ENCODE results near the gene GLRA3. TPM values are rescaled to one million over a fixed set of nuclear protein-coding genes. Genes with fewer than 3 reads are reported as not detected.

GLRA3 gene
- total and polyA plus RNA-seq, 4 donors = 0.06 to 0.15 TPM; not detected in 2

DNA sequence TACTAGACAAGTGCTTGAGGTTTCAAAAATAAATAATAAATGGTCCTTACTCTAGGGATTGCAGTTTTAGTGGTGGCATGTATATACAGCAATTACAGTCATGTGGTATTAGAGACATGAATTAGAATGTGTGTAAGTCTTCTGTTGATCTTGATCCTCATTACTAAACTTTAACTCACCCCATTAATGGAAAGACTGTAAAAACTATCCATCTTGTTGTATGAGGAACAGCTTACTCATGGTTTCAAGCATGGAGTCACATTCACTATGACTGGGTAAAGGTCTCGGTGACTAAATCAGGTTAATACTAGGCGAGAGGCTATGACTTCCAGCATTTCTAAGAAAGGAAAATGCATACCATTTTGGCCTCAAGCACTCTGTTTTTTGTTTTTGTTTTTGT, 199.8 kb downstream of the GLRA3 start:
- Histone ChIP-seq H3K4me3 (no peak overlapping the region), H3K27ac (ENCODE audit: low read depth in 1 of 2, low read length in 1 of 2) (no peak overlapping the region), H3K4me1 (ENCODE audit: control insufficient read depth in 5 of 5, insufficient read depth in 5 of 5, low read length in 5 of 5) (peaks cover 0 to 5% (median 0%) of the 10 kb centered on the region in 5 donors), H3K36me3 (ENCODE audit: control insufficient read depth in 4 of 4, insufficient read depth in 4 of 4, low read length in 4 of 4) (no peaks in the 10 kb centered on the region), H3K27me3 (ENCODE audit: control insufficient read depth in 3 of 3, insufficient read depth in 3 of 3, low read length in 2 of 3) (no peaks in the 10 kb centered on the region), H3K9me3 (ENCODE audit: control insufficient read depth in 4 of 4, insufficient read depth in 3 of 4, low read length in 3 of 4) (no peaks in the 10 kb centered on the region), H3K9ac (ENCODE audit: insufficient read depth in 1 of 2, low read length in 2 of 2) (no peak overlapping the region)
- no peak for ATAC-seq (ENCODE audit: insufficient read depth, low FRiP score)
- WGBS, 2 donors = 91 to 100% methylated on average over 2 of the region's 2 CpGs
- no peak for DNase-seq
- TF ChIP-seq, protein P1, sequence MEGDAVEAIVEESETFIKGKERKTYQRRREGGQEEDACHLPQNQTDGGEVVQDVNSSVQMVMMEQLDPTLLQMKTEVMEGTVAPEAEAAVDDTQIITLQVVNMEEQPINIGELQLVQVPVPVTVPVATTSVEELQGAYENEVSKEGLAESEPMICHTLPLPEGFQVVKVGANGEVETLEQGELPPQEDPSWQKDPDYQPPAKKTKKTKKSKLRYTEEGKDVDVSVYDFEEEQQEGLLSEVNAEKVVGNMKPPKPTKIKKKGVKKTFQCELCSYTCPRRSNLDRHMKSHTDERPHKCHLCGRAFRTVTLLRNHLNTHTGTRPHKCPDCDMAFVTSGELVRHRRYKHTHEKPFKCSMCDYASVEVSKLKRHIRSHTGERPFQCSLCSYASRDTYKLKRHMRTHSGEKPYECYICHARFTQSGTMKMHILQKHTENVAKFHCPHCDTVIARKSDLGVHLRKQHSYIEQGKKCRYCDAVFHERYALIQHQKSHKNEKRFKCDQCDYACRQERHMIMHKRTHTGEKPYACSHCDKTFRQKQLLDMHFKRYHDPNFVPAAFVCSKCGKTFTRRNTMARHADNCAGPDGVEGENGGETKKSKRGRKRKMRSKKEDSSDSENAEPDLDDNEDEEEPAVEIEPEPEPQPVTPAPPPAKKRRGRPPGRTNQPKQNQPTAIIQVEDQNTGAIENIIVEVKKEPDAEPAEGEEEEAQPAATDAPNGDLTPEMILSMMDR (IDR thresholded peaks at IDR 0.05; ENCODE audit: control extremely low read depth, extremely low read depth) = no peak

DNA sequence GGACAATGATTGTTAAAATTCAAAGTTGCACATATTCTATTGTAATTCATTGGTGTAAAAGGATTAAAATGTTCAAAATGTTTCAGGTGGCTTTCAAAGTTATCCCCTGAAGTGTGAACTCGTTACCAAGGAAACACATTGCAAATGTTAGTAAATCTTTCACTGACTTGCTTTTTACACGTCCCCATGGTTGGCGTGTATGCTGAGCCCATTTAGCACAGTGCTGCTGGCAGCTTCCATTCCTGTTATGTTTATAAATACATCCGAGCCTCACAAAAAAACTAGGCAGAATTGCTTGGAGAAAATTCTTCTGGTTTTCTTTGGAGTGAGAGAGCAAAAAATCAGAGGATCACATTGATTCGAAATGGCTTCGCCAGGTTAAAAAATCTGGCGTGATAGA, 200.9 kb downstream of the GLRA3 start:
- H3K36me3 ChIP-seq (ENCODE audit: control insufficient read depth in 4 of 4, insufficient read depth in 4 of 4, low read length in 4 of 4) = no peaks in the 10 kb centered on the region
- H3K27me3 ChIP-seq (ENCODE audit: control insufficient read depth in 3 of 3, insufficient read depth in 3 of 3, low read length in 2 of 3) = no peaks in the 10 kb centered on the region
- no peaks in the 10 kb centered on the region for H3K9me3 ChIP-seq (ENCODE audit: control insufficient read depth in 4 of 4, insufficient read depth in 3 of 4, low read length in 3 of 4)
- no peak for ATAC-seq (ENCODE audit: insufficient read depth, low FRiP score)
- TF ChIP-seq, protein P1 (IDR thresholded peaks at IDR 0.05; ENCODE audit: control extremely low read depth, extremely low read depth) = no peak
- 65 to 74% methylated on average over 7 of the region's 7 CpGs for WGBS, 2 donors
- DNase-seq = peak in 2 of 3 donors; percentile 14 to 43
- no peak overlapping the region for H3K4me3 ChIP-seq
- peaks cover 0 to 5% (median 0%) of the 10 kb centered on the region in 5 donors for H3K4me1 ChIP-seq (ENCODE audit: control insufficient read depth in 5 of 5, insufficient read depth in 5 of 5, low read length in 5 of 5)
- no peak overlapping the region for H3K9ac ChIP-seq (ENCODE audit: insufficient read depth in 1 of 2, low read length in 2 of 2)
- H3K27ac ChIP-seq (ENCODE audit: low read depth in 1 of 2, low read length in 1 of 2) = no peak overlapping the region

DNA sequence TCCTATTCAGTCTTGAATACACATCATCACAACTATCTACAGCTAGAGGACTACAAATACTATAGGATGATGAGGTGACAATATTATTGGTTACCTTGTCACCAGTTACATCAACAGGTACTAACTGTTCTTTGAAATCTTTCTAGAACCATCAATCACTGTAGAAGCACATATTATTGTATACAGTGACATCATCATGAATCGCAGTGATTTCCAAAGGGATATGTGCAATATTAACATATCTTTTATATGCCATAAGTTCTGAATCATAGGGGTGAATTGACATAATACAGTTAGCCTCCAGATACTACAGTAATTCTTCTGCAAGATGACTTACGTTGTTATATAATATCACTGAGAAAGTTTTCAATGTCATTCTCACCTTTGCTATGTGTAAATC, 201.6 kb downstream of the GLRA3 start:
- DNase-seq (no peak), ATAC-seq (ENCODE audit: insufficient read depth, low FRiP score) (no peak)
- peaks cover 0 to 5% (median 0%) of the 10 kb centered on the region in 5 donors for H3K4me1 ChIP-seq (ENCODE audit: control insufficient read depth in 5 of 5, insufficient read depth in 5 of 5, low read length in 5 of 5)
- no peaks in the 10 kb centered on the region for H3K27me3 ChIP-seq (ENCODE audit: control insufficient read depth in 3 of 3, insufficient read depth in 3 of 3, low read length in 2 of 3)
- no peak overlapping the region for H3K4me3 ChIP-seq
- no peak overlapping the region for H3K27ac ChIP-seq (ENCODE audit: low read depth in 1 of 2, low read length in 1 of 2)
- no peaks in the 10 kb centered on the region for H3K9me3 ChIP-seq (ENCODE audit: control insufficient read depth in 4 of 4, insufficient read depth in 3 of 4, low read length in 3 of 4)
- WGBS, 2 donors = 95 to 97% methylated on average over 2 of the region's 2 CpGs
- no peak overlapping the region for H3K9ac ChIP-seq (ENCODE audit: insufficient read depth in 1 of 2, low read length in 2 of 2)
- TF ChIP-seq, protein P1 (IDR thresholded peaks at IDR 0.05; ENCODE audit: control extremely low read depth, extremely low read depth) = no peak
- no peaks in the 10 kb centered on the region for H3K36me3 ChIP-seq (ENCODE audit: control insufficient read depth in 4 of 4, insufficient read depth in 4 of 4, low read length in 4 of 4)
